ENCODE results near the gene WDR76.

WDR76 gene

DNA sequence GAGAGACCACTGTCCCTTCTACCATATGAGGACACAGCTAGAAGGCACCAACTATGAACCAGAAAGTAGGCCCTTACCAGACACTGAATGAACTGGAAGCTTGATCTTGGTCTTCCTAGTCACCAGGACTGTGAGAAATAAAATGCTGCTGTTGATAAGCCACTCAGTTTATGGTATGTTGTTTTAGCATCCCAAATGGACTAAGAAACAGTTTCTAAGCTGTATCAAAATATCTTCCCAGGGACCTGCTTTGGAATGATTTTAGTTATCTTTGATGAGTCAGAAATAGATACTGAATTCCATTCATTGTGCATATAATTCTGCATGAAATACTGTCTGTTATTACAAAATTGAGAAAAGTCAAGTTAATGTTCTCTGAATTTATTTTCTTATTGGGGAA, 18.6 kb downstream of the WDR76 start:
- H3K4me1 ChIP-seq (ENCODE audit: insufficient read depth, low read length, poor library complexity, severe bottlenecking): no peaks in the 10 kb centered on the region
- no peak overlapping the region for H3K4me2 ChIP-seq (ENCODE audit: low read depth, low read length, poor library complexity, severe bottlenecking)
- no peaks in the 10 kb centered on the region for H4K20me1 ChIP-seq (ENCODE audit: insufficient read depth, low read length, poor library complexity, severe bottlenecking)
- no peaks in the 10 kb centered on the region for H3K27me3 ChIP-seq (ENCODE audit: insufficient read depth, low read length, poor library complexity, severe bottlenecking)
- H3K4me3 ChIP-seq (ENCODE audit: low read length, poor library complexity, severe bottlenecking): no peak overlapping the region
- no peaks in the 10 kb centered on the region for H3F3A ChIP-seq (ENCODE audit: low read depth)
- peaks cover 57% of the 10 kb centered on the region for H3K36me3 ChIP-seq (ENCODE audit: insufficient read depth, low read length)
- H3K79me2 ChIP-seq (ENCODE audit: insufficient read depth, low read length): no peaks in the 10 kb centered on the region
- H3K9me3 ChIP-seq (ENCODE audit: insufficient read depth, low read depth, low read length): no peaks in the 10 kb centered on the region
- no peaks in the 10 kb centered on the region for H3K9me2 ChIP-seq (replicated peaks; ENCODE audit: low read depth, low read length)
- H2AFZ ChIP-seq (ENCODE audit: low read length): no peak overlapping the region
- TF ChIP-seq, protein P1, sequence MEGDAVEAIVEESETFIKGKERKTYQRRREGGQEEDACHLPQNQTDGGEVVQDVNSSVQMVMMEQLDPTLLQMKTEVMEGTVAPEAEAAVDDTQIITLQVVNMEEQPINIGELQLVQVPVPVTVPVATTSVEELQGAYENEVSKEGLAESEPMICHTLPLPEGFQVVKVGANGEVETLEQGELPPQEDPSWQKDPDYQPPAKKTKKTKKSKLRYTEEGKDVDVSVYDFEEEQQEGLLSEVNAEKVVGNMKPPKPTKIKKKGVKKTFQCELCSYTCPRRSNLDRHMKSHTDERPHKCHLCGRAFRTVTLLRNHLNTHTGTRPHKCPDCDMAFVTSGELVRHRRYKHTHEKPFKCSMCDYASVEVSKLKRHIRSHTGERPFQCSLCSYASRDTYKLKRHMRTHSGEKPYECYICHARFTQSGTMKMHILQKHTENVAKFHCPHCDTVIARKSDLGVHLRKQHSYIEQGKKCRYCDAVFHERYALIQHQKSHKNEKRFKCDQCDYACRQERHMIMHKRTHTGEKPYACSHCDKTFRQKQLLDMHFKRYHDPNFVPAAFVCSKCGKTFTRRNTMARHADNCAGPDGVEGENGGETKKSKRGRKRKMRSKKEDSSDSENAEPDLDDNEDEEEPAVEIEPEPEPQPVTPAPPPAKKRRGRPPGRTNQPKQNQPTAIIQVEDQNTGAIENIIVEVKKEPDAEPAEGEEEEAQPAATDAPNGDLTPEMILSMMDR (conservative IDR thresholded peaks at IDR 0.05; ENCODE audit: low read length): no peak
- no peak for TF ChIP-seq EZH2phosphoT487 (IDR thresholded peaks at IDR 0.05; ENCODE audit: borderline replicate concordance)
- no peak overlapping the region for H3K9ac ChIP-seq (ENCODE audit: low read depth, low read length, poor library complexity, severe bottlenecking)

DNA sequence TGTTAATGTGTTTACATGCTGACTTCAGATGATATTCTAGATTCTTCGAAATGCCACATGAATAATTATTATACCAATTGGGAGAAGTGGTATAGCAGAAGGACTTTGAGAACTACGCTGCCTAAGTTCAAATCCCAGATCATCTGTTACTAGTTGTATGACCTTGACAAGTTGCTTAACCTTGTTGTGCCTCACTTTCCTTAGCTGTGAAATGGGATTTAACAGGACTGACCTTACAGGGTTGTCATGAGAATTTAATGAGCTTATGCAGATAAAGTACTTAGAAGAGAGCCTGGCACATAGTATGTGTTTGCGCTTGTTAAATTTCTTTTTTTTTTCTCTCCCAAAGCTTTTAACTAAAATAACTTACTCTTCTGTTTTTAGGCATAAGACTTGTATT, 24.4 kb downstream of the WDR76 start:
- H2AFZ ChIP-seq (ENCODE audit: low read length): no peak overlapping the region
- peaks cover 71% of the 10 kb centered on the region for H3K36me3 ChIP-seq (ENCODE audit: insufficient read depth, low read length)
- H3K27me3 ChIP-seq (ENCODE audit: insufficient read depth, low read length, poor library complexity, severe bottlenecking): no peaks in the 10 kb centered on the region
- no peaks in the 10 kb centered on the region for H3K9me2 ChIP-seq (replicated peaks; ENCODE audit: low read depth, low read length)
- H3K79me2 ChIP-seq (ENCODE audit: insufficient read depth, low read length): no peaks in the 10 kb centered on the region
- no peaks in the 10 kb centered on the region for H3K9me3 ChIP-seq (ENCODE audit: insufficient read depth, low read depth, low read length)
- no peaks in the 10 kb centered on the region for H3F3A ChIP-seq (ENCODE audit: low read depth)
- no peak overlapping the region for H3K4me2 ChIP-seq (ENCODE audit: low read depth, low read length, poor library complexity, severe bottlenecking)
- no peaks in the 10 kb centered on the region for H3K4me1 ChIP-seq (ENCODE audit: insufficient read depth, low read length, poor library complexity, severe bottlenecking)
- no peak overlapping the region for H3K4me3 ChIP-seq (ENCODE audit: low read length, poor library complexity, severe bottlenecking)
- TF ChIP-seq, protein P1 (conservative IDR thresholded peaks at IDR 0.05; ENCODE audit: low read length): no peak
- no peak for TF ChIP-seq EZH2phosphoT487 (IDR thresholded peaks at IDR 0.05; ENCODE audit: borderline replicate concordance)
- H3K9ac ChIP-seq (ENCODE audit: low read depth, low read length, poor library complexity, severe bottlenecking): no peak overlapping the region
- H4K20me1 ChIP-seq (ENCODE audit: insufficient read depth, low read length, poor library complexity, severe bottlenecking): no peaks in the 10 kb centered on the region

DNA sequence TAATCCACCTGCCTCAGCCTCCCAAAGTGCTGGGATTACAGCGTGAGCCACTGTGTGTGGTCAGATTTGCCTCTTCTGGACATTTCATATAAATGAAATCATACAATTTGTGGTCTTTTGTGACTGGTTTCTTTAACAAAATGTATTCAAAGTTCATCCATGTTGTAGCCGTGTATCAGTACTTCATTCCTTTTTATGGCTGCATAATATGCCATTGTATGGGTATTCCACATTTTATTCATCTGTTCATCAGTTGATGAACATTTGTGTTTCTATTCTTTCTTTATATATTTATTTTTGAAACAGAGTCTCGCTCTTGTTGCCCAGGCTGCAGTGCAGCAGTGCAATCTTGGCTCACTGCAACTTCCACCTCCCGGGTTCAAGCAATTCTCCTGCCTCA, 25.8 kb downstream of the WDR76 start:
- Histone ChIP-seq H3K36me3 (ENCODE audit: insufficient read depth, low read length) (peaks cover 65% of the 10 kb centered on the region; the same call in 1 of the 2 replicates), H3K9me2 (replicated peaks; ENCODE audit: low read depth, low read length) (no peaks in the 10 kb centered on the region), H4K20me1 (ENCODE audit: insufficient read depth, low read length, poor library complexity, severe bottlenecking) (no peaks in the 10 kb centered on the region), H3K4me1 (ENCODE audit: insufficient read depth, low read length, poor library complexity, severe bottlenecking) (no peaks in the 10 kb centered on the region), H3K9ac (ENCODE audit: low read depth, low read length, poor library complexity, severe bottlenecking) (no peak overlapping the region), H3K9me3 (ENCODE audit: insufficient read depth, low read depth, low read length) (no peaks in the 10 kb centered on the region), H3K79me2 (ENCODE audit: insufficient read depth, low read length) (no peaks in the 10 kb centered on the region), H3K4me3 (ENCODE audit: low read length, poor library complexity, severe bottlenecking) (no peak overlapping the region), H3K4me2 (ENCODE audit: low read depth, low read length, poor library complexity, severe bottlenecking) (no peak overlapping the region), H3F3A (ENCODE audit: low read depth) (no peaks in the 10 kb centered on the region), H3K27me3 (ENCODE audit: insufficient read depth, low read length, poor library complexity, severe bottlenecking) (no peaks in the 10 kb centered on the region), H2AFZ (ENCODE audit: low read length) (no peak overlapping the region)
- TF ChIP-seq EZH2phosphoT487 (IDR thresholded peaks at IDR 0.05; ENCODE audit: borderline replicate concordance): no peak
- TF ChIP-seq, protein P1 (conservative IDR thresholded peaks at IDR 0.05; ENCODE audit: low read length): no peak
